HCT116 (cell line): ENCODE measurements around the gene RASL10B. TPM values are rescaled to one million over a fixed set of nuclear protein-coding genes. Genes with fewer than 3 reads are reported as not detected.

Source experiments
- ATAC-seq: fragments of 200-7000 bp; cut with Tn5 transposase; 2 replicates; pipeline ENCODE4 v1.9.1; 2020; ENCODE audit warnings: mild to moderate bottlenecking, moderate library complexity
- BruUV-seq: library from RNA; stranded (reverse); fragments of 400-500 nt; replicated peaks from 2 replicates; lab custom pipeline; 2021; lab: Mats Ljungman, UMichigan
- CTCF ChIA-PET: fragments of 300-600 bp; sonication (Branson Sonifier 250); formaldehyde crosslinking; loops from one replicate; lab custom pipeline; 2021; ENCODE audit warnings: antibody characterized with exemption; lab: Charles Lee
- POLR2A ChIA-PET: fragments of 300-600, 350-600 bp; sonication (Branson Sonifier 250); formaldehyde crosslinking; loops from one replicate; lab custom pipeline; 2021; ENCODE audit warnings: antibody characterized with exemption; lab: Charles Lee
- RAD21 ChIA-PET, 2 experiments: fragments of 300-600 bp; sonication (Branson Sonifier 250); formaldehyde crosslinking; loops; one replicate each; lab custom pipeline; 2023; ENCODE audit warnings: low total read pairs in 2 of 2; ENCODE audit not compliant: uncharacterized antibody in 2 of 2, unreplicated experiment in 2 of 2, low non-redundant PET in 1 of 2; lab: Charles Lee
- DNase-seq: peaks from one replicate; pipeline ENCODE4 v3.0.0-alpha.2; 2010; ENCODE audit warnings: low read depth, low spot score
- H2AFZ ChIP-seq: fragments of 200-600 bp; shearing (Covaris generic), sonication (generic); 2 replicates; pipeline ENCODE4 v1.6.1; 2017; ENCODE audit warnings: low read depth, mixed run types, mixed read lengths, antibody characterized with exemption, low read length; ENCODE audit not compliant: poor library complexity, severe bottlenecking
- H3K27ac ChIP-seq: 2 replicates; pipeline ENCODE4 v1.5.1; 2012; ENCODE audit warnings: low read depth, low read length
- H3K27me3 ChIP-seq: fragments of 200-600 bp; sonication (generic); 2 replicates; pipeline ENCODE4 v1.6.1; 2016; ENCODE audit warnings: mixed run types, low read length, mixed read lengths; ENCODE audit not compliant: insufficient read depth
- H3K36me3 ChIP-seq, 2 experiments: fragments of 200-500 bp in 1 of 2; fragments of 200-600 bp in 1 of 2; sonication (Bioruptor generic) in 1 of 2; sonication (generic) in 1 of 2; 2 replicates each; pipeline versions ENCODE4 v1.5.1 to v1.6.1; 2014 to 2016; ENCODE audit warnings: low read length in 2 of 2, inconsistent platforms in 1 of 2, mixed read lengths in 1 of 2, mixed run types in 1 of 2; ENCODE audit not compliant: insufficient read depth in 2 of 2, control insufficient read depth in 1 of 2
- H3K4me1 ChIP-seq, 2 experiments: fragments of 200-600 bp in 1 of 2; sonication (generic) in 1 of 2; 2 replicates each; pipeline versions ENCODE4 v1.5.1 to v1.6.1; 2012 to 2017; ENCODE audit warnings: low read length in 2 of 2, inconsistent platforms in 1 of 2, mild to moderate bottlenecking in 1 of 2, mixed read lengths in 1 of 2, mixed run types in 1 of 2, moderate library complexity in 1 of 2; ENCODE audit not compliant: insufficient read depth in 2 of 2, control insufficient read depth in 1 of 2
- H3K4me2 ChIP-seq: fragments of 200-600 bp; sonication (generic); 2 replicates; pipeline ENCODE4 v1.6.1; 2017; ENCODE audit warnings: mixed run types, low read length, mixed read lengths
- H3K4me3 ChIP-seq, 2 experiments: fragments of 200-600 bp in 1 of 2; sonication (generic) in 1 of 2; replicated peaks in 1 of 2; 2 replicates each; pipeline ENCODE4 v1.5.1; 2011 to 2016; ENCODE audit warnings: low read length in 2 of 2, control low read depth in 1 of 2, low read depth in 1 of 2, mild to moderate bottlenecking in 1 of 2, mixed read lengths in 1 of 2, mixed run types in 1 of 2
- H3K79me2 ChIP-seq: fragments of 200-600 bp; sonication (generic); 2 replicates; pipeline ENCODE4 v1.6.1; 2017; ENCODE audit warnings: mild to moderate bottlenecking, mixed run types, low read length, moderate library complexity, mixed read lengths; ENCODE audit not compliant: insufficient read depth
- H3K9ac ChIP-seq: fragments of 200-600 bp; sonication (generic); 2 replicates; pipeline ENCODE4 v1.6.1; 2016; ENCODE audit warnings: low read length, mixed read lengths
- H3K9me2 ChIP-seq: fragments of 200-600 bp; sonication (generic), shearing (Covaris generic); 2 replicates; pipeline ENCODE4 v1.6.1; 2017; ENCODE audit warnings: mixed run types, mild to moderate bottlenecking, moderate library complexity; ENCODE audit not compliant: insufficient read depth
- H3K9me3 ChIP-seq, 2 experiments: fragments of 200-500 bp in 1 of 2; fragments of 200-600 bp in 1 of 2; sonication (Bioruptor generic) in 1 of 2; sonication (generic) in 1 of 2; 2 replicates each; pipeline ENCODE4 v1.6.1; 2014 to 2017; ENCODE audit warnings: low read length in 2 of 2, mixed read lengths in 2 of 2, inconsistent platforms in 1 of 2, low read depth in 1 of 2, mild to moderate bottlenecking in 1 of 2, mixed run types in 1 of 2, moderate library complexity in 1 of 2; ENCODE audit not compliant: control insufficient read depth in 1 of 2, insufficient read depth in 1 of 2
- H4K20me1 ChIP-seq: fragments of 200-600 bp; sonication (generic), shearing (Covaris generic); 2 replicates; pipeline ENCODE4 v1.6.1; 2017; ENCODE audit warnings: mixed run types, mild to moderate bottlenecking, moderate library complexity; ENCODE audit not compliant: insufficient read depth
- CBX3 ChIP-seq: IDR thresholded peaks from 2 replicates; pipeline ENCODE4 v1.6.1; 2012; ENCODE audit warnings: low read depth
- CEBPB ChIP-seq: IDR thresholded peaks from 2 replicates; pipeline ENCODE4 v1.6.1; 2012; ENCODE audit warnings: low read depth
- EGR1 ChIP-seq: IDR thresholded peaks from 2 replicates; pipeline ENCODE4 v1.6.1; 2012; ENCODE audit warnings: low read depth
- ELF1 ChIP-seq: IDR thresholded peaks from 2 replicates; pipeline ENCODE4 v1.6.1; 2012; ENCODE audit warnings: low read depth, borderline replicate concordance
- JUND ChIP-seq: IDR thresholded peaks from 2 replicates; pipeline ENCODE4 v1.6.1; 2012
- POLR2A ChIP-seq: IDR thresholded peaks from 2 replicates; pipeline ENCODE4 v1.7.0; 2011; ENCODE audit warnings: borderline replicate concordance; ENCODE audit not compliant: insufficient read depth, insufficient read length; ENCODE audit errors: extremely low read depth
- RAD21 ChIP-seq: IDR thresholded peaks from 2 replicates; pipeline ENCODE4 v1.6.1; 2012; ENCODE audit warnings: low read depth, mild to moderate bottlenecking
- YY1 ChIP-seq: IDR thresholded peaks from 2 replicates; pipeline ENCODE4 v1.6.1; 2011; ENCODE audit warnings: low read length, low read depth, moderate library complexity, mild to moderate bottlenecking; ENCODE audit not compliant: insufficient replicate concordance; ENCODE audit errors: extremely low read depth
- ZNF274 ChIP-seq: fragments of 200-500 bp; sonication (Bioruptor generic); IDR thresholded peaks from 2 replicates; pipeline ENCODE4 v1.6.1; 2014; ENCODE audit warnings: mild to moderate bottlenecking, low read depth, low read length, inconsistent platforms
- intact Hi-C: fragments of 100-400 bp; cut with micrococcal nuclease; formaldehyde crosslinking; loops from 2 replicates; pipeline ENCODE4 v1.10.0; 2022
- total RNA-seq: library from RNA; stranded (reverse); gene quantifications from one replicate; pipeline ENCODE4 v1.2.1, GENCODE V29; 2021; ENCODE audit not compliant: unreplicated experiment
- TF ChIP-seq, protein P1 (sequence below): IDR thresholded peaks from 2 replicates; pipeline ENCODE4 v1.6.1; 2012; ENCODE audit warnings: low read depth
- TF ChIP-seq, protein P2 (sequence below): IDR thresholded peaks from 2 replicates; pipeline ENCODE4 v1.6.1; 2012

RASL10B gene
- total RNA-seq, 1 experiment from 2014 or later: 0.15 TPM

DNA sequence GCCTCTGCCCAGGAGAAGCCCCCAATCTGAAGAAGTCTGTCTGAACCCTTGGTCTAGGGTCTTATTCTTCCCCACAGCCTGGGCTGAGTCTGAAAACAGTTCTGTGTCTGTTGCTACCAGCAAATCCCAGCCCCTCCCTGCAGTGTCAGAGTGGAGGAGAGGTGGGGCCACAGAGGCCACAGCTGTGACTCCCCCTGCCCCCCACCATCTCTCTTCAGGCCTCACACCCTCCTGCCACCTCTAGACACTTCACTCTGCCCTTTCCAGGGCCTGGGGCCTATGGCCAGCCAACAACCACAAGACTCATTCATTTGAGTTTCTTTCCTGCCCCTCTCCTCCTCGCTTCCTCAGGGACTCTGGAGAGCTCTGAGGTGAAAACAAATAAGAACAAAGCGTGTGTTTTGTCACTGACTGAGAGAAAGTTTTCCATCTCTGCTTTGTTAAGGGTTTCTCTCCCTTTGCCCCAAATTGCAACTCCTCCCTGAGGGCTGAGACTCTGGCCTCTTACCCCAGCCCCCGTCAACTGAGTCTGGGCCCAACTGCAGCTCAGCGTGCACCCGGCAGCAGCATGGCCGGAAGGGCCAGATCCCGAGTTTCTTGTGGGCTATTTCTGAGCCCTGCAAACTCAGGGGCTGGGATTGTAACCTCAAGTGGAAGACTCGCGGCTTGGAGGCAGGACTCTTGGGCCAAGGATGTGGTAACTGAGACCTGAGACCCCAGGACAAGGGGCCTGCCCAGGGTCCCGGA, 42.4 kb downstream of the RASL10B start:
- ChIA-PET RAD21 (no interaction called here), CTCF (interaction anchor here (0.9 to 1.1 kb wide), 2 partner anchors 10 kb away, joined by 3 read pairs; no protein-coding TSS in a partner anchor), POLR2A (no interaction called here)
- intact Hi-C loops: no loop called here
- no peak overlapping the region for H2AFZ ChIP-seq
- ATAC-seq (no peak), DNase-seq (no peak)
- no peak overlapping the region for H3K4me3 ChIP-seq
- BruUV-seq: no TSS peak
- H3K9me2 ChIP-seq: no peaks in the 10 kb centered on the region
- H3K9me3 ChIP-seq: no peaks in the 10 kb centered on the region
- no peak overlapping the region for H3K4me2 ChIP-seq
- H3K36me3 ChIP-seq: no peaks in the 10 kb centered on the region
- no peaks in the 10 kb centered on the region for H3K79me2 ChIP-seq
- no peak overlapping the region for H3K9ac ChIP-seq
- TF ChIP-seq CBX3: no peak
- TF ChIP-seq, protein P1, sequence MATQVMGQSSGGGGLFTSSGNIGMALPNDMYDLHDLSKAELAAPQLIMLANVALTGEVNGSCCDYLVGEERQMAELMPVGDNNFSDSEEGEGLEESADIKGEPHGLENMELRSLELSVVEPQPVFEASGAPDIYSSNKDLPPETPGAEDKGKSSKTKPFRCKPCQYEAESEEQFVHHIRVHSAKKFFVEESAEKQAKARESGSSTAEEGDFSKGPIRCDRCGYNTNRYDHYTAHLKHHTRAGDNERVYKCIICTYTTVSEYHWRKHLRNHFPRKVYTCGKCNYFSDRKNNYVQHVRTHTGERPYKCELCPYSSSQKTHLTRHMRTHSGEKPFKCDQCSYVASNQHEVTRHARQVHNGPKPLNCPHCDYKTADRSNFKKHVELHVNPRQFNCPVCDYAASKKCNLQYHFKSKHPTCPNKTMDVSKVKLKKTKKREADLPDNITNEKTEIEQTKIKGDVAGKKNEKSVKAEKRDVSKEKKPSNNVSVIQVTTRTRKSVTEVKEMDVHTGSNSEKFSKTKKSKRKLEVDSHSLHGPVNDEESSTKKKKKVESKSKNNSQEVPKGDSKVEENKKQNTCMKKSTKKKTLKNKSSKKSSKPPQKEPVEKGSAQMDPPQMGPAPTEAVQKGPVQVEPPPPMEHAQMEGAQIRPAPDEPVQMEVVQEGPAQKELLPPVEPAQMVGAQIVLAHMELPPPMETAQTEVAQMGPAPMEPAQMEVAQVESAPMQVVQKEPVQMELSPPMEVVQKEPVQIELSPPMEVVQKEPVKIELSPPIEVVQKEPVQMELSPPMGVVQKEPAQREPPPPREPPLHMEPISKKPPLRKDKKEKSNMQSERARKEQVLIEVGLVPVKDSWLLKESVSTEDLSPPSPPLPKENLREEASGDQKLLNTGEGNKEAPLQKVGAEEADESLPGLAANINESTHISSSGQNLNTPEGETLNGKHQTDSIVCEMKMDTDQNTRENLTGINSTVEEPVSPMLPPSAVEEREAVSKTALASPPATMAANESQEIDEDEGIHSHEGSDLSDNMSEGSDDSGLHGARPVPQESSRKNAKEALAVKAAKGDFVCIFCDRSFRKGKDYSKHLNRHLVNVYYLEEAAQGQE: no peak
- TF ChIP-seq POLR2A: no peak
- H3K27me3 ChIP-seq: no peaks in the 10 kb centered on the region
- no peak overlapping the region for H3K27ac ChIP-seq
- H3K4me1 ChIP-seq: no peaks in the 10 kb centered on the region
- no peaks in the 10 kb centered on the region for H4K20me1 ChIP-seq

DNA sequence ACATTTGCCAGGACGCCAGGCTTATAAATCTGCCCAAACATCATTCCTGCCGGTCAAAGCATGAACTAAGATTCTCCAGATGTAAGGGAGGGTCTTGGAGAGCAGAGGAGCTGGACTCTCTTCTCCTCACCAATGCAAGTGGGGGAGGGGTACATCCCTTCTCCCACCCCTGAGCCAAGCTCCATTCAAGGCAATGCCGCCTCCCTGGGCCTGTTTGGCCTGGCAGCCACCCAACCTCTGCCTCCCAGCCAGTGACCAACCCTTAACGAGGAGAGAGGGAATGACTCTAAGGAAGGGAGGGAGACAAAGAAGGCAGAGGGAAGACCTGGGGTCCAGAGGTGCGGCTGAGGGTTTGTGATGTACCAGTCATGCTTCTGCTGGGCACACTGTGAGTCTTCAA, 43.1 kb downstream of the RASL10B start:
- intact Hi-C loops: no loop called here
- H3K4me2 ChIP-seq: no peak overlapping the region
- no peak overlapping the region for H3K4me3 ChIP-seq
- H3K27ac ChIP-seq: no peak overlapping the region
- H3K9me2 ChIP-seq: no peaks in the 10 kb centered on the region
- no peak overlapping the region for H3K9ac ChIP-seq
- no peaks in the 10 kb centered on the region for H3K79me2 ChIP-seq
- H3K9me3 ChIP-seq: no peaks in the 10 kb centered on the region
- no peaks in the 10 kb centered on the region for H4K20me1 ChIP-seq
- POLR2A ChIA-PET: no interaction called here
- DNase-seq: no peak
- no peak overlapping the region for H2AFZ ChIP-seq
- no peak for TF ChIP-seq ZNF274
- TF ChIP-seq CEBPB: no peak
- TF ChIP-seq, protein P2, sequence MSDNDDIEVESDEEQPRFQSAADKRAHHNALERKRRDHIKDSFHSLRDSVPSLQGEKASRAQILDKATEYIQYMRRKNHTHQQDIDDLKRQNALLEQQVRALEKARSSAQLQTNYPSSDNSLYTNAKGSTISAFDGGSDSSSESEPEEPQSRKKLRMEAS: no peak
- no peak for TF ChIP-seq JUND
- no peak for TF ChIP-seq EGR1
- no peak for TF ChIP-seq ELF1
- no peak for TF ChIP-seq POLR2A
- no peak for TF ChIP-seq YY1
- TF ChIP-seq RAD21: no peak
- TF ChIP-seq, all 23 proteins: peak for 0
- ChIA-PET CTCF (interaction anchor here (0.9 kb wide), 1 partner anchor 11 kb away, joined by 3 read pairs; no protein-coding TSS in a partner anchor), RAD21 (no interaction called here)
- no peak for ATAC-seq
- Histone ChIP-seq H3K27me3 (no peaks in the 10 kb centered on the region), H3K36me3 (no peaks in the 10 kb centered on the region), H3K4me1 (no peaks in the 10 kb centered on the region)
- no TSS peak for BruUV-seq
